ENCODE data around the gene KLHL14. TPM values are rescaled to one million over a fixed set of nuclear protein-coding genes. Genes with fewer than 3 reads are reported as not detected.

KLHL14 gene
- total RNA-seq, 1 experiment from 2014 or later = 6.7 TPM

- H3K36me3 ChIP-seq (ENCODE audit: control insufficient read depth, insufficient read depth, low read length) = no peaks in the 10 kb centered on the region; the same call in 1 of the 2 replicates
- H3K4me1 ChIP-seq (ENCODE audit: control insufficient read depth, insufficient read depth, low read length) = no peaks in the 10 kb centered on the region
- intact Hi-C loops (cut with micrococcal nuclease; ENCODE audit: unreplicated experiment) (no loop called here), in situ Hi-C loops (cut with HindIII; ENCODE audit: low pct_unique_long_range_greater_than_20kb, low sequenced_read_pairs) (no loop called here)
- no peak overlapping the region for H3K27ac ChIP-seq (ENCODE audit: low read length)
- ChIA-PET CTCF (no interaction called here), POLR2A (no interaction called here)
- TF ChIP-seq SIN3A (IDR thresholded peaks at IDR 0.05; ENCODE audit: borderline replicate concordance, insufficient read depth, low read depth, low read length) (no peak), POLR2AphosphoS5 (IDR thresholded peaks at IDR 0.05; ENCODE audit: low read depth, low read length) (no peak), REST (IDR thresholded peaks at IDR 0.05; ENCODE audit: insufficient read depth in 1 of 2, low read depth in 2 of 2, low read length in 1 of 2) (no peak), CTCF (IDR thresholded peaks at IDR 0.05) (no peak), TCF7L2 (IDR thresholded peaks at IDR 0.05; ENCODE audit: low read depth, low read length) (no peak)
- ATAC-seq (no peak), DNase-seq (ENCODE audit: low read depth, low spot score) (no peak)
- H3K27me3 ChIP-seq (ENCODE audit: control insufficient read depth, insufficient read depth, low read length) = no peaks in the 10 kb centered on the region
- no peak overlapping the region for H3K4me3 ChIP-seq (ENCODE audit: low read depth in 2 of 2, low read length in 2 of 2)
- no peaks in the 10 kb centered on the region for H3K9me3 ChIP-seq (ENCODE audit: control insufficient read depth, insufficient read depth, low read depth, low read length)
- BruUV-seq (replicated peaks) = no TSS peak
These were observed 22.5 kb downstream of the KLHL14 start for GRCh38 chr18:32750328-32750727.

GRCh38 chr18:32749809-32750208 lies 23.0 kb downstream of the KLHL14 start:
- ChIA-PET POLR2A (no interaction called here), CTCF (no interaction called here)
- TF ChIP-seq TCF7L2 (IDR thresholded peaks at IDR 0.05; ENCODE audit: low read depth, low read length) = no peak
- no peak for TF ChIP-seq CTCF (IDR thresholded peaks at IDR 0.05)
- no peak for TF ChIP-seq REST (IDR thresholded peaks at IDR 0.05; ENCODE audit: insufficient read depth in 1 of 2, low read depth in 2 of 2, low read length in 1 of 2)
- TF ChIP-seq SIN3A (IDR thresholded peaks at IDR 0.05; ENCODE audit: borderline replicate concordance, insufficient read depth, low read depth, low read length) = no peak
- TF ChIP-seq POLR2AphosphoS5 (IDR thresholded peaks at IDR 0.05; ENCODE audit: low read depth, low read length) = no peak
- Histone ChIP-seq H3K27ac (ENCODE audit: low read length) (no peak overlapping the region), H3K9me3 (ENCODE audit: control insufficient read depth, insufficient read depth, low read depth, low read length) (no peaks in the 10 kb centered on the region), H3K36me3 (ENCODE audit: control insufficient read depth, insufficient read depth, low read length) (no peaks in the 10 kb centered on the region; the same call in 1 of the 2 replicates), H3K4me3 (ENCODE audit: low read depth in 2 of 2, low read length in 2 of 2) (no peak overlapping the region), H3K4me1 (ENCODE audit: control insufficient read depth, insufficient read depth, low read length) (no peaks in the 10 kb centered on the region), H3K27me3 (ENCODE audit: control insufficient read depth, insufficient read depth, low read length) (no peaks in the 10 kb centered on the region)
- no TSS peak for BruUV-seq (replicated peaks)
- intact Hi-C loops (cut with micrococcal nuclease; ENCODE audit: unreplicated experiment) (no loop called here), in situ Hi-C loops (cut with HindIII; ENCODE audit: low pct_unique_long_range_greater_than_20kb, low sequenced_read_pairs) (no loop called here)
- no peak for DNase-seq (ENCODE audit: low read depth, low spot score)
- no peak for ATAC-seq
